ENCODE results near the gene KCTD12. TPM values are rescaled to one million over a fixed set of nuclear protein-coding genes. Genes with fewer than 3 reads are reported as not detected.

KCTD12 gene
- total RNA-seq, 1 experiment from 2014 or later, result 5.7 TPM

DNA sequence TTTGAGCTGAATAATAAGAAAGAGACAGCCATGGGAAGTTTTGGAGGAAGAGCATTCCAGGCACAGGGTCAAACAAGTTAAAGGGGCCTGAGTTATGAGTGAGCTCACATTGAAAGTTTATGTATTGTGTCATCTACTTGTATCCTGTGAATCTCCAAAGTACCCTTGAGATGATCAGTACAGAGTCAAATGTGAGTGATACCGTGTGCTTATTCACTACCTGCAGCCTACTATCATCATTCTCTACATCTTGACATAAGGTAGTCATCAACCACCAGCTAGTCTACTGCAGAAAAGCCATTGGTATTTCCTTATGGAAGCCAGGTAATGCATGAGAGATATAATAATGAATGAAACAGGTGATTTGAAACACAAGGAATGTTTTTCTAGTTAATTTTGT lies 3.0 kb upstream of the KCTD12 start:
- DNase-seq (ENCODE audit: extremely low read depth, low read depth), result no peak

- no peak for DNase-seq (ENCODE audit: extremely low read depth, low read depth)
Observed at GRCh38 chr13:76888421-76888820, 2.2 kb upstream of the KCTD12 start.

- no peak for DNase-seq (ENCODE audit: extremely low read depth, low read depth)
Observed at GRCh38 chr13:76887076-76887563, 915 bp upstream of the KCTD12 start.

GRCh38 chr13:76886005-76886291 lies 257 bp downstream of the KCTD12 start:
- DNase-seq (ENCODE audit: extremely low read depth, low read depth), result no peak

- DNase-seq (ENCODE audit: extremely low read depth, low read depth), result peak; percentile 31
Observed at GRCh38 chr13:76885203-76886004, 801 bp downstream of the KCTD12 start.

DNA sequence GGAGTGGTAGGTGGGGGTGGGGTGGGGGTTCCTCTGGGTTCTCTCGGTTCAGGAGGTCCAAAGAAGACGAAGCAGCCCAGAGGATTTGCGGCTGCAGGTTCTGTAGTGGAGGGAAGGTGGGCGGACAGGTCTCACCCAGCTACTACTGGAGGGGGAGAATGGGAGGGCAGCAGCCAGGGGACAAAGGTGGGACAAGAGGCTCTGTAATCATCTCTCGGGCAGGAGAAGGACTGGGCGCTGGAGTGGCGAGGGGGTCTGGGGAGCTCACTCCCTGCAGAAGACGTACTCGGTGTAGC lies 1.4 kb downstream of the KCTD12 start:
- no peak for DNase-seq (ENCODE audit: extremely low read depth, low read depth)

DNA sequence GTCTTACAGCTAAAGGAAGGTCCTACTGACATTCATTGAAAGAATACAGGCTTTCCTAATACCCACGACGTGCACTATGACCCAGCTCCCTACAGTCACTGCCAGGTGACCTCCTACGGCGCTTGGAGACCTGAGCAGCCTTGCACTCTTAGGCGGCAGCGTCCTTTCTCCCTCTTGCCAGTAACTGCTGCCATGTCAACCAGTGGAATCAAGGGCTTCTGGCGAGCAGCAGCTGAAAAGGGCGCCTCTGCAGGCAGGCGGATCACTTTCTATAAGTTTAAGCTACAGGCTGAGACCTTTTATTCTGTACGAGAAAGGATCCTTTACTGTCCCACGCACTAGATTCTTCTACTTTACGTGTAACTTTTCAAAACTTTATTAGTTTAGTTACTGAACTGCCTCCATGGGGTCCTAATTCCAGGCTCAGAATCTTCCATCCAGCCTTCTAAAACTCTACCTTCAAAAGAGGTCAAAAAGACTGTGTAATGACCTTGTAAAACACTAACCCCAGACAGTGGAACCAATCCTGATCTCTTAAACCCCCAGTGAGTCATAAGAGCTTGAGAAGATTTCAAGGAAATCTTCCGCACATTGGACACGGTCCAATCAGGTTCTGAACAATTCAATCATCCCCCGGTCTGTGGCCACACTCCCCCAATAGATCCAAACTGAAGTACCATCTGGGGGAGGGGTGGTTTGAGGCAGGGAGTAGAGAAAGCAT lies 1.9 kb downstream of the KCTD12 start:
- no peak for DNase-seq (ENCODE audit: extremely low read depth, low read depth)

DNA sequence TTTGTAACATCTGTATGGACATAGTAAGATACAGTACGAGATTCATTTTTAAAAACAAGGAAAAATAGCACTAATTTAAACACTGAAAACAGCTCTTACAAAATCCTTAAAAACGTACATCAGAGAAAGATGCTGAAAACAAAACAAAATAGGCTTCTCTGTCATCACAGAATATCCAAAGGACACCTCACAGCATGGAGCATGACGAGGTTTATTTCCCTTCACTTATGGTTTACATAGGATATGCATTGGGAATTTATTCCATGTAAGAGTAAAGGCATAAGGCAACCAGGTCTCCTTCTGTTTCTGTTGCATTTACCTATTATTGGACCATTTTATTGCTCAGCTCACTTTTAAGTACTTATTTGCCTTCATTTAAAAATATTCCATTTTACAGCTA lies 3.0 kb downstream of the KCTD12 start:
- DNase-seq (ENCODE audit: extremely low read depth, low read depth), result no peak

GRCh38 chr13:76882431-76882830 lies 3.8 kb downstream of the KCTD12 start:
- DNase-seq (ENCODE audit: extremely low read depth, low read depth), result no peak

GRCh38 chr13:76879883-76880270 lies 6.3 kb downstream of the KCTD12 start:
- no peak for DNase-seq (ENCODE audit: extremely low read depth, low read depth)

GRCh38 chr13:76879203-76879882 lies 6.9 kb downstream of the KCTD12 start:
- DNase-seq (ENCODE audit: extremely low read depth, low read depth), result no peak

DNA sequence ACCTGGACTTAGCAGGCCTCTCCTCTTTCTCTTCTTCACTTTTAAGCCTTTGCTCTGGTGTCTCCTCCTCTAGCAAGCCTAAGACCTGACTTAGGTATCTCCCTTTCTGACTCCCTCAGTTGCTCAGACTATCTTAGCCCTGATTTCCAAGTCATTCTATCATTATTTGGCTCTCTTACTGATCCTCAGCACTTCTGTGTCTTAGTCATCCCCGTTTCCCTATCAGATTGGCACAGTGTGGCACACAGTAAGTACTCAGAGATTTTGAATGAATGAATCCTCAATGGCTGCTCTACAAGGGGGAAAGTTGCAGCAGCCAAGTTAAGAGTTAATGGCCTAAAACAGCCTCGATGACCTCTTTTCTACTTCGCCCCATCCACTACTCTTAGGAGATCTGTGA lies 8.2 kb downstream of the KCTD12 start:
- no peak for DNase-seq (ENCODE audit: extremely low read depth, low read depth)

DNA sequence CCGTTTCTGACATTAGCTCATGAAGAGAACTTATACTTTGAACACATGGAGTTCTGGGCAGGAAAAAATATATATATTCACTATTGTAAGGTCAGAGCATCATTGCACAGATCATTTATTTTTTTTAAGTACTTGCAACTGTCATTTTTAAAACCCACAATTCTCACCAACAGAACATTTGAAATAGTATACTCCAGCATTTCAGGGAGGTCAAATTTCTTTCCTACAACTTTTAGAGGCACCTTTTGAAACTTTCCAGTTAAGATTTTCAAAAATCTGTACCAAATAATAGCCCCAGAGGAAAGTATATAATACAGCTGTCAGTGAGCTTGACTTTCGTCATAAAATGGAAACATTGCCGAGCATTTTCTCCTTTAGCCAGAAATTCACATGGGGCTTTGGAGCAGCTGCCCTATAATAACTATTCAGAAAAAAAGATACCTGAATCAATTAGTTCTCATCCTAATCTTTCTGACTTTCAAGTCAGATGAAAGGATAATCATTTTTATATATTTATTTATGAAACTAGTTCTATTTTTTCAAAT lies 10.9 kb downstream of the KCTD12 start:
- DNase-seq (ENCODE audit: extremely low read depth, low read depth), result no peak

DNA sequence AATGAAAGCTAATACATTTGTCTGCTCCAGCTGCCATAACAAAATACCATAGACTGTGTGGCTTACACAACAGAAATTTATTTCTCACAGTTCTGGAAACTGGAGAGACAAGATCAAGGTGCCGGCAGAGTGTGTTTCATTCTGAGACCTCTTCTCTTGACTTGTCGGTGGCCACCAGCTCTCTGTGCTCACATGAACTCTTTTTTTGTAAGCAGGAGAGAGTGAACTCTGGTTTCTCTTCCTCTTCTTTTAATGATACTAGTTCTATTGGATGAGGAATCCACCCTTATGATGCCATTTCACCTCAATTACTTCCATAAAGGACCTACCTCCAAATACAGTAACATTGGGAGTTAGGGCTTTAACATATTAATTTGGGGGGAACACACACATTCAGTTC lies 11.7 kb downstream of the KCTD12 start:
- no peak for DNase-seq (ENCODE audit: extremely low read depth, low read depth)

GRCh38 chr13:76873445-76873844 lies 12.8 kb downstream of the KCTD12 start:
- DNase-seq (ENCODE audit: extremely low read depth, low read depth), result no peak

- no peak for DNase-seq (ENCODE audit: extremely low read depth, low read depth)
Observed at GRCh38 chr13:76872675-76873074, 13.5 kb downstream of the KCTD12 start.

DNA sequence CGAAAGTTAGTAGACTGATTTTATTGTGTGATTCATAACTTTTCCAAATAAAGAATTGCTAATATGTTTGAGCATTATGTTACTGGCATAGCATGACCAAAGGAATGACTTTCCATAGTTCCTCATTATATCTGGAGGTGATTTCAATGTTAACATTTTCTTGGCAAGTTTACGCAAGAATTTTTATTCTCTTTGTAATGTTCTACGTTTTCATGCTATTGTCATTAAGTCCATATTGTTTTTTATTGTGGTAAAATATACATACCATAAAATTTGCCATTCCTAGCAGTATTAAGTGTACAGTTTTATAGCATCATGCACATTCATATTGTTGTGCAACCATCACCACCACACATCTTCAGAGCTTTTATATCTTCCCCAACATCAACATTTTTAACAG lies 14.8 kb downstream of the KCTD12 start:
- no peak for DNase-seq (ENCODE audit: extremely low read depth, low read depth)

DNA sequence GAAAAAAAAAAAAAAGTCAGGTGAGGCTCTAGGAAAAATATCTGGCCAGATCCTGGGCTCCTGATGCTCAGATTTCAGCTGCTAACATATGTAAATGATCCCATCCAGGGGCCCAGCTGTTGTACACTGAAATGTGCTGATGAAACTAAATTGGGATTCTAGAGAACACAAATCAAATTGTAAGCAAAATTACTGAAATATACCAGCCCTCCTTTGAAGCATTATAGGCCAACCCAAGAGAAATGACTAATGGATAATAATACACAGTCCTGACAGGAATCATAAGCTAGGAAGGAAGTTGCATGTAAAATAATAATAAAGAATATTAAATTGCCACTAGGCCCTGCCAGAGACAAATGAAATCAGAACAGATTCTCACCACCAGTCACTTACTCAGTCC lies 17.8 kb downstream of the KCTD12 start:
- DNase-seq (ENCODE audit: extremely low read depth, low read depth), result no peak

- DNase-seq (ENCODE audit: extremely low read depth, low read depth), result no peak
Observed at GRCh38 chr13:76865996-76866503, 20.2 kb downstream of the KCTD12 start.

- no peak for DNase-seq (ENCODE audit: extremely low read depth, low read depth)
Observed at GRCh38 chr13:76865109-76865508, 21.1 kb downstream of the KCTD12 start.

GRCh38 chr13:76864259-76864658 lies 21.9 kb downstream of the KCTD12 start:
- no peak for DNase-seq (ENCODE audit: extremely low read depth, low read depth)
